Esophagus muscularis mucosa (tissue), 4 donors: ENCODE measurements around the gene GNB1. TPM values are rescaled to one million over a fixed set of nuclear protein-coding genes. Genes with fewer than 3 reads are reported as not detected.

ENCODE experiments used
- DNase-seq: peaks from one replicate; pipeline ENCODE4 v3.0.0-alpha.2; 2017; ENCODE audit errors: extremely low spot score
- H3K27ac ChIP-seq, 4 donors: fragments of 200-600 bp; sonication (generic); replicated peaks in 1 of 4; 1 replicate in 3 of 4; 2 replicates in 1 of 4; pipeline ENCODE4 v1.5.1; 2016 to 2019; ENCODE audit warnings: mild to moderate bottlenecking in 1 of 4
- H3K27me3 ChIP-seq, 4 donors: fragments of 200-600 bp; sonication (generic); one replicate each; pipeline versions ENCODE4 v1.5.1 to v1.6.0; 2016 to 2019
- H3K36me3 ChIP-seq, 4 donors: fragments of 200-600 bp; sonication (generic); one replicate each; pipeline ENCODE4 v1.5.1; 2016 to 2019
- H3K4me1 ChIP-seq, 4 donors: fragments of 200-600 bp; sonication (generic); one replicate each; pipeline ENCODE4 v1.5.1; 2016 to 2019
- H3K4me3 ChIP-seq, 4 donors: fragments of 200-600 bp; sonication (generic); 1 replicate in 2 of 4; 2 replicates in 2 of 4; pipeline ENCODE4 v1.5.1; 2016 to 2019; ENCODE audit warnings: mild to moderate bottlenecking in 4 of 4, moderate library complexity in 1 of 4
- H3K9me3 ChIP-seq, 4 donors: fragments of 200-600 bp; sonication (generic); 1 replicate in 3 of 4; 2 replicates in 1 of 4; pipeline ENCODE4 v1.5.1; 2016 to 2019
- CTCF ChIP-seq, 3 experiments: fragments of 200-600 bp in 2 of 3; fragments of 450-650 bp in 1 of 3; sonication (generic) in 2 of 3; IDR thresholded peaks; one replicate each; pipeline ENCODE4 v1.5.1; 2017 to 2019; ENCODE audit warnings: antibody characterized with exemption in 3 of 3, mild to moderate bottlenecking in 2 of 3, moderate library complexity in 1 of 3
- EP300 ChIP-seq: sonication (generic); formaldehyde crosslinking; IDR thresholded peaks from one replicate; pipeline ENCODE4 v1.6.1; 2017; ENCODE audit warnings: antibody characterized with exemption
- POLR2A ChIP-seq: fragments of 450-650 bp; IDR thresholded peaks from one replicate; pipeline ENCODE4 v1.6.1; 2017; ENCODE audit warnings: antibody characterized with exemption, moderate library complexity, mild to moderate bottlenecking, low read depth
- POLR2AphosphoS5 ChIP-seq, 2 donors: sonication (generic); formaldehyde crosslinking; IDR thresholded peaks; one replicate each; pipeline ENCODE4 v1.6.1; 2017; ENCODE audit warnings: antibody characterized with exemption in 2 of 2
- WGBS: methylation state at CpG from one replicate; pipeline ENCODE4 v1.1.5; 2018; 5-methylcytosine and 5-hydroxymethylcytosine counted together
- intact Hi-C: fragments of 100-400 bp; cut with DNase I; formaldehyde crosslinking; loops from one replicate; pipeline ENCODE4 v1.15.1; 2023
- total RNA-seq, 4 donors: library from RNA; depleted of rRNA; stranded (reverse); fragments of >200 nt; gene quantifications; one replicate each; pipeline versions ENCODE4 v1.1.0 to v1.2.1, GENCODE V29; 2016

GNB1 gene
- total RNA-seq, 4 donors from 2014 or later: 124 to 166 (median 161) TPM

DNA sequence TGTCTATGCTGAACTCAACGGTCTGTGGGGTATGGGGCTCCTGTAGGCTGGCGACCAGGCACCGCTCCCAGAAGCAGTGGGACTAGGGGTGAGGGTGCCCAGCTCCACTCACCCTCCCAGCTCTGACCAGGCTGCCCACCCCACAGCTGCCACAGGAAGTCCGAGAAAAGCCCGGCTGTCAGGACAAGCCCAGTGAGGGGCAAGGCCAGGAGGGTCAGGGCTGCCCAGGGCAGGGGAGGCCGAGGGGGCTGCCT is 31.7 kb upstream of the GNB1 start:
- Histone ChIP-seq H3K4me1 (peaks cover 18 to 24% (median 22%) of the 10 kb centered on the region in 4 donors), H3K9me3 (no peaks in the 10 kb centered on the region), H3K27ac (no peak overlapping the region), H3K4me3 (no peak overlapping the region), H3K27me3 (peaks cover 0 to 8% (median 0%) of the 10 kb centered on the region in 4 donors), H3K36me3 (no peaks in the 10 kb centered on the region)
- WGBS: 60% methylated on average over 1 of the region's 6 CpGs
- no peak for DNase-seq
- TF ChIP-seq CTCF (IDR thresholded peaks at IDR 0.05): no peak
- intact Hi-C loops: no loop called here

DNA sequence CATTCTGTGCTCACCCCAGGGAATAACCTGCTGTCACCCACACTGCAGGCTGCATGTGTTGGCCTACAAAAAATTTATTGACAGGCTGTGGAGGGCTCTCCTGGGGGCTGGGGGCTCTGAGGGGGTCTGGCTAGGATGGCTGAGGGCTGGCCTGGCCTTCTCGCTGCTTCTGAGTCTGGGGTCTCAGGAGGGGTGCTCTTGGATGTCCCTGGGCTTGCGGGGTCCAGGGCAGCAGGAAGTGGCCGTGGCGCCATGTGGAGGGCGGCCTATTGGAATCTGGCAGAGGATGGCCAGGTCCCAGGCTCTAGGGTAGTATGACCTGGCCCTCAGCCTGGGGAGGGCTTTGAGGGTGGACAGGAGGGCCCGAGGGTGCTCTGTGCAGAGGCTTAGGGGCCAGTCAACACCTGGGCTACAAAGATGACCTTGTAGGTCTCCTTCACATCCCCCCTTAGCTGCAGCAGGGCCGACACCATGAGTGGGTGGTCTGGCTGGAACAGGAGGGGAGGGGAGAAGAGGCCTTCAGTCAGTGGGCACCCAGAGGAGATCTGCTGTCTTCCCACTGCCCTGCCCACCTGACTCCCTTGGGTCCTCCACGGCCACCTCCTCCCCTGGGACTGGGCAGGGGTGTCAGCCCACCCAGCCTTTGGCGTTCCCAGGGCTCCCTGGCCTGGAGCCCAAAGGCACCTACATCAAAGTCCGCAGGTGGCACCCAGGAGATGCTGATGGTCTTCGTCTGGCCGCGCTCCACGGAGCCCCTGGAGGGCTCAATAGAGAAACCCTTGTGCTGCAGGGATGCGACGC is 31.2 kb upstream of the GNB1 start:
- Histone ChIP-seq H3K27ac (no peak overlapping the region), H3K4me3 (no peak overlapping the region), H3K9me3 (no peaks in the 10 kb centered on the region), H3K36me3 (no peaks in the 10 kb centered on the region), H3K4me1 (peaks cover 14 to 24% (median 22%) of the 10 kb centered on the region in 4 donors), H3K27me3 (peaks cover 0 to 3% (median 0%) of the 10 kb centered on the region in 4 donors)
- TF ChIP-seq POLR2AphosphoS5 (IDR thresholded peaks at IDR 0.05) (no peak), EP300 (no peak), POLR2A (no peak), CTCF (IDR thresholded peaks at IDR 0.05) (no peak)
- intact Hi-C loops: no loop called here
- WGBS: 93% methylated on average over 8 of the region's 16 CpGs
- no peak for DNase-seq

DNA sequence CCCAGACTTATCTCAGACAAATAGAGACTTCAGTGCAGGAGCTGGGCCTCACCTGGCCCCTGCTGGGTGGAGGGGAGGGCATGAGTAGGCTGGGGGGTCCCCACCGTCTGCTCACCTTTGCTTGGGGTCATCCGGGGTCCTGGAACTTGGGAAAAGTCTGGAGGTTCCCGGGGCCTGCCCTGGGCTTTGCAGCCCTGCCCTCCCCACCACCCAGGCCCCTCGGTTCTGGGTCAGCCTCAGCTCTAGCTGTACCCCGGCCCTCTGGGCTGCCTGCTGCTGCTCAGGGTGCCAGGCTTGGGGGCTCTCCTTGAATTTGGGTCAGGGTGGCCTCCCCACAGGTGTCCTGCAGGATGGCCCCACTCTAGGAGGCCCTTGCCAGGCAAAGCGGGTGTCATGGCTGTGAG is 30.6 kb upstream of the GNB1 start:
- peaks cover 14 to 24% (median 22%) of the 10 kb centered on the region in 4 donors for H3K4me1 ChIP-seq
- no peak overlapping the region for H3K27ac ChIP-seq
- H3K27me3 ChIP-seq: no peaks in the 10 kb centered on the region
- WGBS: 91% methylated on average over 5 of the region's 6 CpGs
- H3K4me3 ChIP-seq: no peak overlapping the region
- intact Hi-C loops: no loop called here
- TF ChIP-seq CTCF (IDR thresholded peaks at IDR 0.05) (no peak), POLR2AphosphoS5 (IDR thresholded peaks at IDR 0.05) (no peak), POLR2A (no peak), EP300 (no peak)
- no peaks in the 10 kb centered on the region for H3K9me3 ChIP-seq
- H3K36me3 ChIP-seq: no peaks in the 10 kb centered on the region
- DNase-seq: no peak

DNA sequence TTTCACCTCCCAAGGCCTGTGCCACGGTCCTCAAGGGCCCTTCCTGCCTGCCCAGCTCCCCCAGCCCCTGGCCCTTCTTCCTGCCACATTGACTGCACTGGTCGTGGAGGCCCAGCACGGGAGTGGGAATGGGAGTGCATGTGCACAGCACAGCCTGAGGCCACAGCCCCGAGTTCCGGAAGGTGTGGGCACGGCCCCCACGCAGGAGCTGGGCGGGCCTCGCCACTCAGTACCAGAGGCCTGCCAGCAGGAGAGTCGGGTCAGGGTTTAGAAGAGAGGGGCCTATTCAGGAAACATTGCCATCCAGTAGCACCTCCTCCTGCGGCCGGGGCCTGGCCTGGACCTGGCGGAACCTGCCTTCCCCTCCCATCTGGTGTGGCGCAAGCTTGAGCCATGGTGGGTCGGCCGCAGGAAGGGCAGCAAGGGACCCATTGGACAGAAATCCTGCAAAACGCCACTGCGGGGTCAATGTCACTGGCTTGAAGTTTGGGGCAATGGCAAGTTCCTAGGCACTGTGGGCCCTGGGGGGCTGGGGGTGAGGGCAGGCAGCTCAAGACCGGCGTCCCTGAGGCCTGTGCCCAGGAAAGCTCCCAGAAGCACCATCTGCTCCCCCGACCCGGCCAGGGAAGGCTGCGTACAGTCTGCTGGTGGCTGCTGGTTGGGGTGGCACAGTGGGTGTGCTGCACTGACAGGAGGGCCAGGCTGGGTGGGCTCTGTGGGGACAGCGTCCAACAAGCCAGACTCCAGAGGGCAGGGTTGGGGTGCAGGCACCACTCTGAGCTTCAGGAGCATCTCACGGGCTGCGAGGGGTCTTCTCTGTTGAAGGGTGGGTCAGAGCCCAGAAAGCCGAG is 29.9 kb upstream of the GNB1 start:
- Histone ChIP-seq H3K27ac (peak overlapping the region in 1 of 4 donors; percentile 64), H3K36me3 (no peaks in the 10 kb centered on the region), H3K27me3 (no peaks in the 10 kb centered on the region), H3K4me1 (peaks cover 14 to 24% (median 22%) of the 10 kb centered on the region in 4 donors), H3K4me3 (no peak overlapping the region), H3K9me3 (no peaks in the 10 kb centered on the region)
- intact Hi-C loops: no loop called here
- TF ChIP-seq EP300: no peak
- TF ChIP-seq CTCF (IDR thresholded peaks at IDR 0.05): no peak
- no peak for TF ChIP-seq POLR2AphosphoS5 (IDR thresholded peaks at IDR 0.05)
- TF ChIP-seq POLR2A: no peak
- 88% methylated on average over 21 of the region's 27 CpGs for whole genome bisulfite sequencing
- no peak for DNase-seq
